CD4-positive, alpha-beta T cell treated with Interleukin-6 at 100 ng/mL for 8 hours (primary cell): Measurements from ENCODE around the gene KRT76.

ENCODE experiments used
- DNase-seq: peaks from one replicate; pipeline ENCODE4 v3.0.0-alpha.2; 2020; ENCODE audit warnings: mixed read lengths, low spot score

Gene KRT76

GRCh38 chr12:52730793-52731192 lies 46.4 kb downstream of the KRT76 start:
- no peak for DNase-seq

DNA sequence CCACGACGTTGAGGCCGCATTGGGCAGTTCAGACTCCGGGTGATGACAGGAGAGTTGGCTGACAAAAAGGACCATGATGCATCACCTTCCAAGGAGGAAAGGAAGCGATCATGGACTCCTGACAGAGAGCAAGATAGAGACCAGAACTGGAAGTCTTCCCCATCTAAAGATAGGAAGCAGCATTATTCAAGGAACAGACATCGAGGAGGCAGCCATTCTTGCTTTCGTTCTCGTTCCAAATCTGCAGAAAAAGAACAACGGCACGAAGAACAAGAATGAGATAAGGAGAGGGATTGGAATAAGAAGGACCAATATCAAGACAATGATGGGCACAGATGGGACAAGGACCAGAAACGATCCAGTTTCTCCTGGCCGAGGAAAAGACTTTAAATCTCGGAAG lies 46.8 kb downstream of the KRT76 start:
- no peak for DNase-seq

GRCh38 chr12:52729147-52729546 lies 48.0 kb downstream of the KRT76 start:
- DNase-seq, result no peak

GRCh38 chr12:52728374-52728773 lies 48.8 kb downstream of the KRT76 start:
- DNase-seq, result no peak

DNA sequence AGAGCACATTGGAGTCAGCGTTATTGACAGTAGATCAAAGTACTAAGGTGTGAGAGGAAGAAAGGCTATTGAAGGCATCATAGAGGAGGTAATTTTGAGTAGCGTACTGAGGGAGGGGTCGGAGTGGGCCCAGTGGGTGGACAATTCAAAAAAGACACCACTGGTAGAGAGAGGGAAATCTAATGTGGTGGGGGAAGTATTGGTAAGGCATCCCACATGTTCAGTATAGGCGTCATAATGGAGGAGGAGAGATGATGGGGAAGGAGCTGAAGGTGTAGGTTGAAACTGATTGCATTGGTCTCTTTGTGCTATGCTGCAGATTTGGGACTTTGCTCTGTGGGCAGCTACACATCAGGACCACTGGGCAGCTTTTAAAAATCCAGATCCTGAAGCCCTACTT lies 50.1 kb downstream of the KRT76 start:
- no peak for DNase-seq

GRCh38 chr12:52726451-52726850 lies 50.7 kb downstream of the KRT76 start:
- no peak for DNase-seq

DNA sequence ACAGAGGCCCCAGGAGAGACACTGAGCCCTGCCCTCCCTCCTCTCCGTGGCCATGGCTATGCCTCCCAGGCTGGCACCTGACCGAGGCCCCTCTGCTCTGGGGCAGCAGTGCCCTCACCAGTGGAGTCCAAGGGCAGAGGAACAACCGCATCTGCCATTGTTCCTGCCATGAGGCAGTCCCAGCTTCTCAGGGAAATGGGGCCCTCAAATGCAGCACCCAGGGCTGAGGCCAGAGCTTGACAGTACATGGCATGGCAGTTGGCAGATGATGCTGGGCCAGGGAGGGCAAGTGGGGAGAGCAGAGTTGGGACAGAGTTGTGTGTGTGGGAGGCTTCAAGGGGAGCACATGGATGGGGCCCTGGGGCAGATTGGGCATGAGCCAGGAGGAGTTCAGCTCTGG lies 52.8 kb downstream of the KRT76 start:
- no peak for DNase-seq

- DNase-seq, result no peak
Measured at GRCh38 chr12:52722680-52723079, 54.5 kb downstream of the KRT76 start.

GRCh38 chr12:52721838-52722470 lies 55.2 kb downstream of the KRT76 start:
- DNase-seq, result no peak

- DNase-seq, result no peak
Measured at GRCh38 chr12:52720365-52720886, 56.7 kb downstream of the KRT76 start.
